Measurements from ENCODE around the gene SOX6.

Gene SOX6

DNA sequence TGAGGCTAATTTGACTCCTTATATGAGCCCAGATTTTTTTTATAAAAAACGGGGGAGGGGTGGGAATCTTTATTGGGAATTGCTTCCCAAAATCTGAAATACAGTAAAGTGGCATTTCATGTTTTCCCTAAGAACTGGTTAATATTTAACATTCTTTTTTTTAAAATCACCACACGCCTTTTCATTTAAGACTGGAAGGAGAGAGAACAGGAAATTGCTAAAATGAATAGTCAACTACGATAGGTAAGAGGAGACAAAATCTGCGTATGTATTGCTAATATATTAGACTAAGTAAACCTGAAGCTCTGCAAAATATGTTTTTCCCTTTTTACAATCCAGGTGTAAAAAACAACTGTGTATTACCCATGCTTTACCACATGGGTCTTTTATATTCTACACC, 57.0 kb downstream of the SOX6 start:
- DNase-seq (ENCODE audit: low read depth): no peak
- TF ChIP-seq, protein P1, sequence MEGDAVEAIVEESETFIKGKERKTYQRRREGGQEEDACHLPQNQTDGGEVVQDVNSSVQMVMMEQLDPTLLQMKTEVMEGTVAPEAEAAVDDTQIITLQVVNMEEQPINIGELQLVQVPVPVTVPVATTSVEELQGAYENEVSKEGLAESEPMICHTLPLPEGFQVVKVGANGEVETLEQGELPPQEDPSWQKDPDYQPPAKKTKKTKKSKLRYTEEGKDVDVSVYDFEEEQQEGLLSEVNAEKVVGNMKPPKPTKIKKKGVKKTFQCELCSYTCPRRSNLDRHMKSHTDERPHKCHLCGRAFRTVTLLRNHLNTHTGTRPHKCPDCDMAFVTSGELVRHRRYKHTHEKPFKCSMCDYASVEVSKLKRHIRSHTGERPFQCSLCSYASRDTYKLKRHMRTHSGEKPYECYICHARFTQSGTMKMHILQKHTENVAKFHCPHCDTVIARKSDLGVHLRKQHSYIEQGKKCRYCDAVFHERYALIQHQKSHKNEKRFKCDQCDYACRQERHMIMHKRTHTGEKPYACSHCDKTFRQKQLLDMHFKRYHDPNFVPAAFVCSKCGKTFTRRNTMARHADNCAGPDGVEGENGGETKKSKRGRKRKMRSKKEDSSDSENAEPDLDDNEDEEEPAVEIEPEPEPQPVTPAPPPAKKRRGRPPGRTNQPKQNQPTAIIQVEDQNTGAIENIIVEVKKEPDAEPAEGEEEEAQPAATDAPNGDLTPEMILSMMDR (IDR thresholded peaks at IDR 0.05; ENCODE audit: insufficient read depth, low read depth, low read length, missing control alignments): no peak
- no peak overlapping the region for H3K4me3 ChIP-seq (ENCODE audit: low read length)

DNA sequence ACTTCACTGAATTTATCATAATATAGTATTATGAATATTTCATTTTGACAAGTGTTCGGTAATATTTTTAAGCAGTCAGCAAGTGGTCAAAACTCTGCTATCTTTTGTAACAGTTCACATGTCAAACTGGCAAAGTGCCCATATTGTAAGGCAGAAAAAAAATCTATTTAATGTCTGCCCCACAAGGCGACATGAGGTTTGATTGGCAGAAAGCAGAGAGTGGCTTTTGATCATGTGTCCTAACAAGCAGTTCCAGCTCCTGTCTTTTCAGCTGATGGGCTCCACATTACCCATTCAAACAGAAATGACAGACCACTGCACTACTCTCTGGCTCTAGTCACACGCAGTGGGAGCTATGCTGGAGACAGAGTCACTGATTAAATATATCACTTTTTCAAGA, 59.0 kb downstream of the SOX6 start:
- TF ChIP-seq, protein P1 (IDR thresholded peaks at IDR 0.05; ENCODE audit: insufficient read depth, low read depth, low read length, missing control alignments): no peak
- no peak overlapping the region for H3K4me3 ChIP-seq (ENCODE audit: low read length)
- no peak for DNase-seq (ENCODE audit: low read depth)

DNA sequence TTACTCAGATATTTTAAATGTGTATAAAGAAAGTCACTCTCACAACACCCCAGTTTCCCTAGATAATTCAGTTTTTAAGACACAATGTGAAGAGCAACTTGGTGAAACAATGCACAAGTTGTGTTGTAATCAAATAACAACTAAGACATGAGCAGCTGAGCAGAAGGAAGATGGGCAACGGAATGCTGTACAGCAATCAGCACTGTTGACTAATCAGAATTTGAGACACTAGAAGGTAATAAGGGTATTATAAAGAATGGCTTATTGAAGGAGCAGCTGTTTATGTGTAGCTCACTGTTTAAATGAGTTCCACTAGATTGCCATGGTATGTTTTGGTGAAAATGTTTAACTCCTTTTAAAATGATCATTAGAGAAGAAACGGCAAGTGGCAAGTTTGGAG, 60.1 kb downstream of the SOX6 start:
- DNase-seq (ENCODE audit: low read depth): no peak
- TF ChIP-seq, protein P1 (IDR thresholded peaks at IDR 0.05; ENCODE audit: insufficient read depth, low read depth, low read length, missing control alignments): no peak
- H3K4me3 ChIP-seq (ENCODE audit: low read length): no peak overlapping the region

DNA sequence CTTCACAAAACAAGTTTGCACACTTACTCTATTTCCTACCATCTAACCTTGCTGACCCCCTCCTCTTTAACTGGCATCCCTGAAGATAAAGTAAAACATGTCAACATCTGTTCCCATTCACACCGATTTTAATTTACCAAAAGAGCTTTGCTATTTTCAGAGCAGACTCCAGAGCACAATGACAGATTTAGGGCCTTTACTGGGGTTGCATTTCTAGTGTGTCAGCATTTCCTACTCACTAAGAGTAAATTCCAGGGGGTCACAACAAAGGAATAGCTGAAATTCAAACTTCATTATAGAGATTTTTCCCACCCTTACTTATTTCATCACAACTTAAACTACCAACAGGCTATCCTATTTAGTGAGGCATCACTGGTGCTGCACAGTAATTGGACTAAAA, 60.8 kb downstream of the SOX6 start:
- TF ChIP-seq, protein P1 (IDR thresholded peaks at IDR 0.05; ENCODE audit: insufficient read depth, low read depth, low read length, missing control alignments): no peak
- H3K4me3 ChIP-seq (ENCODE audit: low read length): no peak overlapping the region
- no peak for DNase-seq (ENCODE audit: low read depth)

DNA sequence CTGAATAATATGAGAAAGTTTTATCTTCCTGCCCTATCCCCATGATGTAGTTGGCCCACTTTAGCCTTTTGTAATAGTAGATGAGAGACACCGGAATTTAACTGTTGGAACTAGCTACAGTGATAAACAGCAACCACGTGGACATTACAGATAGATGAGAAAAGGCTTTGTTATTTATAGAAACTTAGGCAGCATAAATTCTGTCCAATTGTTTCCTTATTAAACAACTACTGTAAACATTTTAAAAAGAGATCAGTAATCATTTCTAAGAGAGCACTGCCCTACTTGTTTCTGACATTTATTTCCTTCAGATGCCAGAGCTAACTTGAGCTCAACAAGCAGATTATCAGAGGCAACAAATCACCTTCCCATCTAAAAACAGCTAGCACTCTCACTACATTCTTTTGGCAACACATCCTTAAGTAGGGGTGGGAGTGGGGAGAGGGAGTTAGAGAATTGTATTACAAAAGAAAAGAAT, 63.1 kb downstream of the SOX6 start:
- DNase-seq (ENCODE audit: low read depth): no peak
- TF ChIP-seq, protein P1 (IDR thresholded peaks at IDR 0.05; ENCODE audit: insufficient read depth, low read depth, low read length, missing control alignments): no peak
- no peak overlapping the region for H3K4me3 ChIP-seq (ENCODE audit: low read length)

DNA sequence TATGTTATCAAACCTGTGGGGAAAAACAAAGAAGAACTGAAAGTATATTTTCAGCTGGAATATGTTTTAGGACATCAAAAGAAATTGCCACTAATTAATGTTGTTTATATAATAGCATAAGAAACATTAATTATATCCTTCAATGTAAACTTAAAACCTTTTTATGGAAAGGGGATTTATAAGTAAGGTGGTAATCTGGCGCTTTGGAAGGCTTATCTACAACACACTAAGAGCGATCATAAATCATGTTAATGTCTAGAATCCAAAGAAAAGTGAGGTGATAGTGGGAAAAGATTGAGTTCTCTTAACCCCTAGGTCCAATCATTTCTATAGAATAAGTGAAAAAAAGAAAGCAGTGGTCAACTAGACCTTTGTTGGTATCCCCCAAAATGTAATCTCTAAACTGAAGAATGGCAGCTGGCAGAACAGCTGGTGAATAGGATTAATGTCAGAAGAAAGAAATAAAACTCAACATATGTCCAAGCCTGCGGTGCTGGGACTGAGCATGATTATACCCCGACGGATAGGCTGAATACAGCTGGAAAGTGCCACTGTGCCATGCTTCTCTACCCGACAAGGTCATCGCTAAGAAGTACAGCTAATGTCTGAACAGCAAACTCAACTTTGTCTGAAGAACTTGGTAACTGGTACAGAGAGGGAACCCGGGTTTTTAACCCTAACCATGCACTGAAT, 64.0 kb downstream of the SOX6 start:
- TF ChIP-seq, protein P1 (IDR thresholded peaks at IDR 0.05; ENCODE audit: insufficient read depth, low read depth, low read length, missing control alignments): no peak
- DNase-seq (ENCODE audit: low read depth): no peak
- H3K4me3 ChIP-seq (ENCODE audit: low read length): no peak overlapping the region

DNA sequence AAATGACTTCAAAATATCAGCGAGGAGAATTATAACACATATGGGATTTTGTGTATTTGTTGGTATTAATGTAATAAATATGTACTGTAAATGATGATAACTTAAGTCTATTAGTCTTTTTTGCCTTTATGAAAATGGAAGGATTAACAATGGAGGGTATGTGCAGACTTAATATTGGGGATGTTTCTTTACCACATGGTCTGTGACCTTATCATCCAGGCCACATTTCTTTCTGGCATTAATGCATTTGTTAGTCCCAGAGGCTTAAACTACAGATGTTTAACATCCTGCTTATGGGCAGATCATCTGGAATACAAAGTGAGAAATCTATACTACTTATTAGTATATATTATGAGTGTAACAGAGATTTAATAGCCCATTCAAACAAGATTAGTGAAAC, 64.6 kb downstream of the SOX6 start:
- TF ChIP-seq, protein P1 (IDR thresholded peaks at IDR 0.05; ENCODE audit: insufficient read depth, low read depth, low read length, missing control alignments): no peak
- no peak for DNase-seq (ENCODE audit: low read depth)
- H3K4me3 ChIP-seq (ENCODE audit: low read length): no peak overlapping the region
